ENCODE results near the gene TLCD1.

The TLCD1 gene

GRCh38 chr17:28702026-28702751 lies 23.8 kb downstream of the TLCD1 start:
- no peak overlapping the region for H3K4me3 ChIP-seq (replicated peaks; ENCODE audit: low read depth, low read length)
- DNase-seq (ENCODE audit: extremely low read depth, insufficient read length), result no peak
- TF ChIP-seq, protein P1, sequence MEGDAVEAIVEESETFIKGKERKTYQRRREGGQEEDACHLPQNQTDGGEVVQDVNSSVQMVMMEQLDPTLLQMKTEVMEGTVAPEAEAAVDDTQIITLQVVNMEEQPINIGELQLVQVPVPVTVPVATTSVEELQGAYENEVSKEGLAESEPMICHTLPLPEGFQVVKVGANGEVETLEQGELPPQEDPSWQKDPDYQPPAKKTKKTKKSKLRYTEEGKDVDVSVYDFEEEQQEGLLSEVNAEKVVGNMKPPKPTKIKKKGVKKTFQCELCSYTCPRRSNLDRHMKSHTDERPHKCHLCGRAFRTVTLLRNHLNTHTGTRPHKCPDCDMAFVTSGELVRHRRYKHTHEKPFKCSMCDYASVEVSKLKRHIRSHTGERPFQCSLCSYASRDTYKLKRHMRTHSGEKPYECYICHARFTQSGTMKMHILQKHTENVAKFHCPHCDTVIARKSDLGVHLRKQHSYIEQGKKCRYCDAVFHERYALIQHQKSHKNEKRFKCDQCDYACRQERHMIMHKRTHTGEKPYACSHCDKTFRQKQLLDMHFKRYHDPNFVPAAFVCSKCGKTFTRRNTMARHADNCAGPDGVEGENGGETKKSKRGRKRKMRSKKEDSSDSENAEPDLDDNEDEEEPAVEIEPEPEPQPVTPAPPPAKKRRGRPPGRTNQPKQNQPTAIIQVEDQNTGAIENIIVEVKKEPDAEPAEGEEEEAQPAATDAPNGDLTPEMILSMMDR (IDR thresholded peaks at IDR 0.05; ENCODE audit: insufficient read depth, low read length, poor library complexity, severe bottlenecking), result no peak
- H3K36me3 ChIP-seq (ENCODE audit: control insufficient read depth, insufficient read depth, low read length), result peaks cover 62% of the 10 kb centered on the region
- H3K27me3 ChIP-seq (replicated peaks; ENCODE audit: control insufficient read depth, insufficient read depth, low read length), result no peaks in the 10 kb centered on the region

GRCh38 chr17:28700830-28701492 lies 25.1 kb downstream of the TLCD1 start:
- TF ChIP-seq, protein P1 (IDR thresholded peaks at IDR 0.05; ENCODE audit: insufficient read depth, low read length, poor library complexity, severe bottlenecking), result no peak
- H3K36me3 ChIP-seq (ENCODE audit: control insufficient read depth, insufficient read depth, low read length), result peaks cover 64% of the 10 kb centered on the region
- H3K4me3 ChIP-seq (replicated peaks; ENCODE audit: low read depth, low read length), result no peak overlapping the region
- H3K27me3 ChIP-seq (replicated peaks; ENCODE audit: control insufficient read depth, insufficient read depth, low read length), result no peaks in the 10 kb centered on the region
- no peak for DNase-seq (ENCODE audit: extremely low read depth, insufficient read length)

DNA sequence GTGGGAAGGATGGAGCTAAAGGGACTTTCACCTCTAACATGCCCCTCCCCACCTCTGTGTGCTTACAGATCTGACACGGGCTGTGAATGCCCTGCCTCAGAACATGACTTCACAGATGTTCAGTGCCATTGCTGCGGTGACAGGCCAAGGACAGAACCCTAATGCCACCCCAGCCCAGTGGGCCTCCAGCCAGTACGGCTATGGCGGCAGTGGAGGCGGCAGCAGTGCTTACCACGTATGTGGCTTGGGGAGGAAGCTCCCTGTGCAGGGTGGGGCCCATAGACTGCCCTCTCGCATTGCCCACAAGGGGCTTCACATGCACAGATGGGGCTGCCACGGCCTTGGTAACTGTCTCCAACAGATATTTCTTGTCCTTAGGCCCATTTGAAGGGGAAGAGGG lies 25.8 kb downstream of the TLCD1 start:
- TF ChIP-seq, protein P1 (IDR thresholded peaks at IDR 0.05; ENCODE audit: insufficient read depth, low read length, poor library complexity, severe bottlenecking), result no peak
- Histone ChIP-seq H3K27me3 (replicated peaks; ENCODE audit: control insufficient read depth, insufficient read depth, low read length) (no peaks in the 10 kb centered on the region), H3K36me3 (ENCODE audit: control insufficient read depth, insufficient read depth, low read length) (peaks cover 66% of the 10 kb centered on the region), H3K4me3 (replicated peaks; ENCODE audit: low read depth, low read length) (no peak overlapping the region)
- DNase-seq (ENCODE audit: extremely low read depth, insufficient read length), result no peak

- no peaks in the 10 kb centered on the region for H3K27me3 ChIP-seq (replicated peaks; ENCODE audit: control insufficient read depth, insufficient read depth, low read length)
- peaks cover 70% of the 10 kb centered on the region for H3K36me3 ChIP-seq (ENCODE audit: control insufficient read depth, insufficient read depth, low read length)
- no peak overlapping the region for H3K4me3 ChIP-seq (replicated peaks; ENCODE audit: low read depth, low read length)
- no peak for DNase-seq (ENCODE audit: extremely low read depth, insufficient read length)
- TF ChIP-seq, protein P1 (IDR thresholded peaks at IDR 0.05; ENCODE audit: insufficient read depth, low read length, poor library complexity, severe bottlenecking), result no peak
These were observed 27.6 kb downstream of the TLCD1 start for GRCh38 chr17:28698253-28698941.

DNA sequence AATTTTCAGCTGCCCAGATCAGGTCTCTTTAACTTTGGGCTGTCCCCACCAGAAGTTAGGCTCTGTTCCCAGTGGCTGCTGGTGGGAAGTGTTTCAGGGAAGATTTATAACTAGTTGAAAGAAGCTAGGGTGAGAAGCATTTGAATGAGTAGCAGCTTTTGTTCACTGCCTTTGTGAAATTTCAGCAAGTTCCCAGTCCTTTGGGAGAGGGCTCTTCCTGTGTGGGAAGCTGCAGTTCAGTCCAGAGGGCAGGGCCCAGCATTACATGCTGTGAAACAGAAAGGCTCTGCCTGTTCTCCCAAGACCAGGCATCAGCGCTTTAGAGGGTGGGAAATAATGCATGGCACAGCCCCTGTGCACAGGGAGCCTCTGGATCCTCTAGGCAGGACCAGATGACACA lies 32.2 kb downstream of the TLCD1 start:
- Histone ChIP-seq H3K27me3 (replicated peaks; ENCODE audit: control insufficient read depth, insufficient read depth, low read length) (no peaks in the 10 kb centered on the region), H3K36me3 (ENCODE audit: control insufficient read depth, insufficient read depth, low read length) (peaks cover 57% of the 10 kb centered on the region), H3K4me3 (replicated peaks; ENCODE audit: low read depth, low read length) (no peak overlapping the region)
- TF ChIP-seq, protein P1 (IDR thresholded peaks at IDR 0.05; ENCODE audit: insufficient read depth, low read length, poor library complexity, severe bottlenecking), result no peak
- no peak for DNase-seq (ENCODE audit: extremely low read depth, insufficient read length)
